Hippocampal formation (tissue), 2 donors: Measurements from ENCODE around the gene HECTD1.
"Not testable (repeated sequence)": the region's sequence is repeated elsewhere in the genome, so short reads cannot be mapped to it uniquely, and the experiment has no call there.

Experiments used
- DNase-seq, 2 donors: peaks; one replicate each; lab custom pipeline; 2025; lab: John Stamatoyannopoulos, UW

The HECTD1 gene

DNA sequence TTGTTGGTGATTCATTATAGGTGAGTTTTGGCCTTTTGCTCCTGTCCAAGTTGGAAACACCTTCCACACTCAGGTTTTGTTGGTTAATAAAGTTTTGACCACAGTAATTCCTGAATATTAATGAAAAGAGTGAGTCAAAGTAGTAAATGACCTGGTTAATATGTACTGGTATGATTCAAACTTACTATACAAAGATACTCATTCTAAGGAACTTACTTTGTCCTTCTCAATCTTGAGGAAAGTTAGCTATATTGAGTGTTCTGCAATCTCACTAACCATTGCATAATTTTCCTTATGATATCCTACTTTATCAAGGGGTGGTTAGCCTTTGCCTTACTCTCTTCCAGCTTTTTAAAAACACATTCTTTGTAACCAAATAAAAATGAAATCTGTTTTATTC lies 20.9 kb upstream of the HECTD1 start:
- no peak for DNase-seq

GRCh38 chr14:31224808-31225207 lies 17.2 kb upstream of the HECTD1 start:
- no peak for DNase-seq

GRCh38 chr14:31223331-31223730 lies 15.7 kb upstream of the HECTD1 start:
- no peak for DNase-seq

- DNase-seq: no peak
Measured at GRCh38 chr14:31222834-31223233, 15.2 kb upstream of the HECTD1 start.

DNA sequence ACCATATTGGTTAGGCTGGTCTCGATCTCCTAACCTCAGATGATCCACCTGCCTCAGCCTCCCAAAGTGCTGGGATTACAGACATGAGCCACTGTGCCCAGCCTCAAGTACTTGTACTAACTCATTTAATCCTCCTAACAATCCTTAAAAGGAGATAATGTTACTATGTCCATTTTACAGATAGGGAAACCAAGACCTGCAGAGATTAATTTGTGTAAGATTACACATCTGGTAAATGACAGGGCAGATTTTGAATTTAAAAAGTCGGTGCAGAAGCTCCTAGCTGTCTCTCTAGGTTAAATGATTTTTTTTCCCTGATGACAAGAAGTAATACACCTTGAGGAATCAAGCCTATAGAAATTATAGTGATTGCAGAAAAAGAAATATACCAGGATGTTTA lies 13.7 kb upstream of the HECTD1 start:
- DNase-seq: no peak

- no peak for DNase-seq
Measured at GRCh38 chr14:31219169-31219568, 11.6 kb upstream of the HECTD1 start.

DNA sequence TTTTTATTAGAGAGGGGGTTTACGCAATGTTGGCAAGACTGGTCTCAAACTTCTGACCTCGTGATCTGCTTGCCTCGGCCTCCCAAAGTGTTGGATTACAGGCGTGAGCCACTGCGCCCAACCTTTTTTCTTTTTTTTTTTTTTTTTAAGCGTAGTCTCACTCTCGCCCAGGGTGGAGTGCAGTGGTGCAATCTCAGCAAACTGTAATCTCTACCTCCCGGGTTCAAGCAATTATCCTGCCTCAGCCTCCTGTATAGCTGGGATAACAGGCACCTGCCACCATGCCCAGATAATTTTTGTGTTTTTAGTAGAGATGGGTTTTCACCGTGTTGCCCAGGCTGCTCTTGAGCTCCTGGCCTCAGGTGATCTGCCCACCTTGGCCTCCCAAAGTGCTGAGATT lies 8.8 kb upstream of the HECTD1 start:
- no peak for DNase-seq

DNA sequence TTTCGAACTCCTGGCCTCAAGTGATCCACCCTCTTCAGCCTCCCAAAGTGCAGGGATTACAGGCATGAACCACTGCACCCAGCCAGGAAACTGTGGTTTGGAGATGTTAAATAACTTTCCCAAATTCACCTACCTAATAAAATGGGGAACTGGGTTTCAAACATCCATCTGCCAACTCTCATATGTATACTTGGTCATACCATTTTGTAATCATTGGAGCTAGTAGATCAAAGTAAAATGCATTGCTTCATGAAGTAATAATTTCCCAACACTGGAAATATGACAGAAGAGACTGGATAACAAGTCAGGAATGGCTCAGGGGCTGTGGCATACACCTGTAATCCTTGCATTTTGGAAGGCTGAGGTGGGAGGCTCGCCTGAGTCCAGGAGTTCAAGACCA lies 5.3 kb upstream of the HECTD1 start:
- DNase-seq: no peak

GRCh38 chr14:31209605-31210004 lies 2.0 kb upstream of the HECTD1 start:
- DNase-seq: no peak

DNA sequence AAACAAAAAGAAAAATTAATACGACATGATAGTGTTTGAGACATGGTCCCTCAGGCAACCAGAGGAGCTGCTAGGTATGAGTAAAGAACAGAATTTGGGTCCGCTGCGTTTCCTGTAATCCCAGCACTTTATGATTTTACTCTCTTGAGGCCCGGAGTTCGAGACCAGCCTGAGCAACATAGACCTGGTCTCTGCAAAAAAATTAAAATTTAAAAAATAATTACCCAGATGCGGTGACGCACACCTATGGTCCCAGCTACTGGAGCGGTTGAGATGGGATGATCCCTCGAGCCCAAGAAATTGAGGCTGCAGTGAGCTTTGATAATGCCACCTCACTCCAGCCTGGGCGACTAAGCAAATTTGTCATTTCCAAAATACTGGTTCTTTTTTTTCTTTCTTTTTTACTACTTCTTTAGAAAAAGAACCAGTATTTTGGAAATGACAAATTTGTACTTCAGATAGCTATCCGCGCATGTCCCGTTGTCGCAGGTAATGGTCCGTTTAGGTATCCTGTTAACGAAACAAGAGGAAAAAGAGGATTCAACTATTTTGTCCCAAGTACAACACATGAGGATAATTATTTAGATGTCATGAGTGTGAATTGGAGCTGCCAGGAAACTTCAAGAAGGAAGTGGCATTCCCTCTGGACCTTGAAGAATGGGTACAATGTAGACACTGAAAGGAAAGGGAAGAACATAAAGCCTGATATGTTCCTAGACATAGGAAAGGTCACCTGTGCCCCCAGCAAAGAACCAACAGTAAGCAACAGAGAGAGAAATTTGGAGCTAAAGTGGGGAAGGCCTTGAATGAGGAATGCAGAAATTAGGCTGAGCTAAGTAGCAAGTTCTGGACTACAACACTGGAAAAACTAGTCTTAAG lies 1.2 kb upstream of the HECTD1 start:
- DNase-seq: no peak

DNA sequence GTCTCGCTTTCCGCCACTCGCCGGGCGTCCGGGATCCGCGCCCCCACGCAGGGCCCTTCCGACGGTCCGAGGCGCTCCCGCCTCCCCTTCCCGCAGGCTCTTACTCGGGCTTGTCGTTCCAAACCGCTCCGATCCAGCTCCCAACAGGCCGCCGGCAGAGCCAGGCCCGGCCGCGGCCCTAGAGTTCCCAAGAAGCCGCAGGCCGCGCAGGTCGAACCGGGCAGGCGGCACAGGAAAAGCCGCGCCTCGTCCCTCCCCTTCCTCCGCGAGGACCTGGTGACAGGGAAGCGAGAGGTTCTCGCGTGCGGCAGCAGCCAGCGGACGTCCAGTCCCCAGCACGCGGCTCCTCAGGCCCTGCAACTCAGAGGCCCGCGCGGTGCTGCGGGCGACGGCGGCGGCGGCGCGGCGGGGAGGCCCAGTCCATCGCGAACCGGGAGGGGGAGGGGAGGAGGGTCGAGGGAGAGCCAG lies 272 bp downstream of the HECTD1 start:
- peak; percentile 81 to 86 for DNase-seq

DNA sequence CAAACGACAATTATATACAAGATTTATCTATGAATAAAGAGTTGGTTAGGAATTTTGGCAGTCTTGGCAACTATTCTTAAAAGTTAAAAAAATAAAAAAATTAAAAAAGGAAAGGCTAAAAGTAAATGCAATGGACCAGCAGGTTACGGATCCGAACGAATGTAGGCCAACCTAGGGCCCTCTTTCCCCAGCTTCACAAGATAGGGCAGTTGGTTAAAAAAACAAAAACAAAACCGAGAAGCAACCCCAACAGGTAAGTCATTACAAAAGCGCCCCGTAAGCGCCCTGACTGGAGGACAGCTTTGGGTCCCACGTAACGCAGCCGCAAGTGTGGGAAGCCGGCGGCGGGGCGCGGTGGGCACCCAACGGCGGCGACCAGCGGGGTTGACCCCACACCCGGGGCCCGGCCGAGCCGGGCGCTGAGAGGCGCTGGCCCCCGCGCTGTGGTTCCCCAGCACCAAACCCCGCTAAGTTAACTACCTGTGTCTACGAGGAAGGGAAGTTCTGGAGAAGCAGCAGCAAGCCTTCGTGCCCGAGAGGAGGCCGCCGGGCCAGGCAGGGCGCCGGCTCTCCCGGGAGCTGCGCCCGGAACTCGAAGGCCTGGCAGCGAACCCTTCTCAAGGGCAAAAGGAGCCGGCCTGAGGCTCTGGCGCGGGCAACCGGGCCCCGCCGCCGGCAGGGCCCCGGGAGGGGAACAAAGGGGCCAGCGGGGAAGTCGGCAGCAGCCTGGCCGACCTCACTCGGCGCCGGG lies 882 bp downstream of the HECTD1 start:
- peak in 1 of 2 donors; percentile 44 for DNase-seq

- no peak for DNase-seq
Measured at GRCh38 chr14:31205681-31206535, 1.7 kb downstream of the HECTD1 start.

DNA sequence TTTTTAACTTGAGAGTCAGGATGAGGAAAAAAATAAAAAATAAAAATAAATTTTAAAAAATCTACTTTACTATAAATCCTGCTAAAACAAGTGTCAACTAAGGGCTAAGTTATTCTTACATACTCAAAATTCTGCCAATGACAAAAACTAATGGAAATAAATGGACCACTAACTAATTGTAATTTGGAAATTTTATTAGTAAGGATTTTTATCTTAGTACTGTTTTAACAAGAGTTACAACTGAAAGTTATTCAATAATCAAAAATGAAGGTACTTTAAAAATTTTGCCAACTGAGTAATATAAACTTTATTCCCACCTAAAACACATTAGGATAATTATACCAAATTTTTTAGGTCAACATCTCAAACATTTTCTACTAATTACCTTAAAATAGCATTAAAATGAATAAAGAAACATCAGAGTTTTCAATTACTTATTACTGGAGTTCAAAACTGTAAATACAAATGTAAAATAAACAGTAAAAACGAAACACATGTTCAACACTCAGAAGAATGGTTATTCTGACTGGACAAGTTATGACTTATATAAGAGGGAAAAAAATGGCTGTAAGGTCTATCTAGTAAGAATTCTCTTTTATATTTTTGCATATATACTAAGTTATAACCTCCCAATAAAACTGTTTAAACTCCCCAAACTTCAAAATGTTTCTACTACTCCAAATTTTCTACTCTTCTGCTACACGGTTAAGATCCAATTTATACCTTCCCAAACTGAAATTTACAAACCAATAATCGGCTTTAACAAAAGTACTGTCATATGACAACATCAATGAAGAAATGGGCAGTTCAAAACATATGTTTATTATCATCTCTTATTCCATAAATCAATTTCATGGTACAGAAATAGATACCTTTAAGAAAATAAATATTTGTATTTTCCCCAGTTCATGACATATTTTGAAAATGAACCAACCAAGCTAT lies 2.7 kb downstream of the HECTD1 start:
- no peak for DNase-seq

GRCh38 chr14:31203899-31204592 lies 3.5 kb downstream of the HECTD1 start:
- not testable (repeated sequence) for DNase-seq

GRCh38 chr14:31203414-31203742 lies 4.2 kb downstream of the HECTD1 start:
- DNase-seq: no peak

DNA sequence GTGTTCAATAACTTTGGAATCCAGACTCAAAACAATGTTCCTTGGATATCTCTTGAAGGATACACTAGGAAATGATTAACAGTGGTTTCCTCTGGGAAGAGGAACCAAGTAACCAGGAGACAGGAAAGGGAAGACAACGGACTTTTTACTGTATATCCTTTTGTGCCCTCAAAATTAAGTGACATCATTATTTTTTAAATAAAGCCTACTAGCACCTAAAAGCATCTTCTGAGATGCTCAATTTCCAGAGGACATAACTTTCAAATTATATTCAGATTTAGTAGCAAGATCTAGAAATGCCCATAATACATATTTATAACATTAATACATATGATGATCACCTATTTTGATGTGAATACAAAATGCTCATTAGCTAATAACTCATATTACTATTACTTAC lies 6.5 kb downstream of the HECTD1 start:
- no peak for DNase-seq

GRCh38 chr14:31200702-31200990 lies 6.9 kb downstream of the HECTD1 start:
- no peak for DNase-seq

DNA sequence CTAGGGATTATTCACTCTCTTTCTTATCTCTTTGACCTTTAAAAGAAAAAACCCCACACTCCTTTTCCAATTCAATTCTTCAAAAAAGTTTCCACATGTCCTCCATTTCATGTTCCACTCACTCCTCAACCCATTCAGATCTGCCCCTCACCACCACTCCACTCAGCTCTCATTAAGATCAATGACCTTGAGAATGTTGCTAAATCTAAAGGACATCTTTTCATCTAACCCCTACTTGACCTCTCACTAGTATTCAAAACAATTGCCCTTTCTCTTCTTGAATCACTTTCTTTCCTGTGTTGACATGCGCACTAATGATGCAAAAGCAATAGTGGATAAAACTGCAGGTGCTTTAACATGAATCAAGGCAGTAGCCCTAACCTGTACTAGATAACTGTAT lies 9.9 kb downstream of the HECTD1 start:
- no peak for DNase-seq

- DNase-seq: no peak
Measured at GRCh38 chr14:31196839-31197492, 10.6 kb downstream of the HECTD1 start.
